ENCODE measurements around the gene PLCB1. TPM values are rescaled to one million over a fixed set of nuclear protein-coding genes. Genes with fewer than 3 reads are reported as not detected.

The PLCB1 gene
- total RNA-seq, 1 experiment from 2014 or later = 4.4 TPM

DNA sequence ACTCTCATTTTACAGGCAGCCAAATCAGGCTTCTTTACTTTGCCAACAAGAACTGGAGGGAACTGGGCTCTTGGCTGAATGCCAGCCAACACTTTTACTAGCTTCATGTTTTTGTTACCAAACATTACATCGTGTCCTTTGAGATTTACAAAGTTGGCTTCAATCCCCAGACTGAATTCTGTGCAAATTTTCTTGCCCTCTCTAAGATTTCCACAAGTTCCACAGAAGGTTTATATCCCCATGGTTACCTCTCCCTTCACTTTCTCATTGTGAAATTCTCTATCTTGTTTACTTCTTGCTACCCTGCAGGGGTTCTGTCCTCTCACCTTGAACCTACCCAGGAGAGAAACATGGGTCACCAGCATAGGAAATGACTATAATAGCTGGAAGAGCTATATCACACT lies 37.6 kb upstream of the PLCB1 start:
- peak overlapping the region; percentile 49 for H3K27ac ChIP-seq (ENCODE audit: low read length)

DNA sequence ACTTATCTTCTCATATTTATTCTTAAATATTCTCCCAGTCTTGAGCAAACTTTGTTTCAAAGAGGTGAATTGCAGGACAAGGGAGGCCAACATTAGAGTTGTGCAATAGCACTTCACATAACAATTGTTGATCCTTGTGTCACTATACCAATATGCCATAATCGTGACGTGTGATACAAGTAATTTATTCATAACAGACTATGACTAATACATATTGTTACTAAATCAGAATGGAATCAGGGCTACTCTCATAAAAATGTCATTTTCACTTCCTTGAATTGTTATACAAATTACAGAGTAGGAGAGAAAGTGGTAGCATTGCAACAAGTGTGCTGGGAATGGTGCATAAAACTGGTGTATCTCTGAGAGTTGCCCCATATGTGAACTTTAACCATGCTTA lies 37.2 kb upstream of the PLCB1 start:
- no TSS peak for BruUV-seq (replicated peaks)
- Histone ChIP-seq H3K9me3 (ENCODE audit: low read length) (no peaks in the 10 kb centered on the region), H3K4me1 (ENCODE audit: insufficient read depth, low read length) (peaks cover 12% of the 10 kb centered on the region; the same call in 1 of the 2 replicates), H3K9me2 (replicated peaks; ENCODE audit: low read length) (no peaks in the 10 kb centered on the region), H2AFZ (ENCODE audit: low read length) (no peak overlapping the region), H3K27me3 (ENCODE audit: low read length) (peaks cover 21% of the 10 kb centered on the region; the same call in 1 of the 2 replicates), H4K20me1 (ENCODE audit: low read length) (no peaks in the 10 kb centered on the region), H3K79me2 (ENCODE audit: low read length) (no peaks in the 10 kb centered on the region), H3K4me2 (ENCODE audit: low read length) (no peak overlapping the region), H3K9ac (ENCODE audit: low read length) (no peak overlapping the region), H3K36me3 (ENCODE audit: low read depth, low read length) (no peaks in the 10 kb centered on the region), H3K4me3 (ENCODE audit: low read length) (no peak overlapping the region), H3K27ac (ENCODE audit: low read length) (peak overlapping the region; percentile 54), H3F3A (ENCODE audit: low read length, unreplicated experiment) (no peaks in the 10 kb centered on the region)
- no peak for TF ChIP-seq EZH2phosphoT487 (IDR thresholded peaks at IDR 0.05; ENCODE audit: borderline replicate concordance, low read length)
- TF ChIP-seq, protein P1, sequence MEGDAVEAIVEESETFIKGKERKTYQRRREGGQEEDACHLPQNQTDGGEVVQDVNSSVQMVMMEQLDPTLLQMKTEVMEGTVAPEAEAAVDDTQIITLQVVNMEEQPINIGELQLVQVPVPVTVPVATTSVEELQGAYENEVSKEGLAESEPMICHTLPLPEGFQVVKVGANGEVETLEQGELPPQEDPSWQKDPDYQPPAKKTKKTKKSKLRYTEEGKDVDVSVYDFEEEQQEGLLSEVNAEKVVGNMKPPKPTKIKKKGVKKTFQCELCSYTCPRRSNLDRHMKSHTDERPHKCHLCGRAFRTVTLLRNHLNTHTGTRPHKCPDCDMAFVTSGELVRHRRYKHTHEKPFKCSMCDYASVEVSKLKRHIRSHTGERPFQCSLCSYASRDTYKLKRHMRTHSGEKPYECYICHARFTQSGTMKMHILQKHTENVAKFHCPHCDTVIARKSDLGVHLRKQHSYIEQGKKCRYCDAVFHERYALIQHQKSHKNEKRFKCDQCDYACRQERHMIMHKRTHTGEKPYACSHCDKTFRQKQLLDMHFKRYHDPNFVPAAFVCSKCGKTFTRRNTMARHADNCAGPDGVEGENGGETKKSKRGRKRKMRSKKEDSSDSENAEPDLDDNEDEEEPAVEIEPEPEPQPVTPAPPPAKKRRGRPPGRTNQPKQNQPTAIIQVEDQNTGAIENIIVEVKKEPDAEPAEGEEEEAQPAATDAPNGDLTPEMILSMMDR (conservative IDR thresholded peaks at IDR 0.05; ENCODE audit: low read depth, low read length) = no peak
- TF ChIP-seq EZH2 (IDR thresholded peaks at IDR 0.05; ENCODE audit: low read length, unreplicated experiment) = no peak
- CTCF ChIA-PET = no interaction called here
- POLR2A ChIA-PET (ENCODE audit: unreplicated experiment) = no interaction called here
- ATAC-seq (peak; percentile 59), DNase-seq (peak; percentile 70)
- intact Hi-C loops (cut with micrococcal nuclease) = no loop called here

More for the DNA sequence above, 37.6 kb upstream of the PLCB1 start:
- H3K36me3 ChIP-seq (ENCODE audit: low read depth, low read length) = no peaks in the 10 kb centered on the region
- CTCF ChIA-PET = no interaction called here
- peaks cover 25% of the 10 kb centered on the region; the same call in 1 of the 2 replicates for H3K27me3 ChIP-seq (ENCODE audit: low read length)
- H4K20me1 ChIP-seq (ENCODE audit: low read length) = no peaks in the 10 kb centered on the region
- peak; percentile 46 for DNase-seq
- POLR2A ChIA-PET (ENCODE audit: unreplicated experiment) = interaction anchor here (0.6 kb wide), 1 partner anchor 945 kb away, joined by 4 read pairs; no protein-coding TSS in a partner anchor
- no peak overlapping the region for H2AFZ ChIP-seq (ENCODE audit: low read length)
- intact Hi-C loops (cut with micrococcal nuclease) = no loop called here
- no peaks in the 10 kb centered on the region for H3K9me3 ChIP-seq (ENCODE audit: low read length)
- H3K79me2 ChIP-seq (ENCODE audit: low read length) = no peaks in the 10 kb centered on the region
- no TSS peak for BruUV-seq (replicated peaks)
- H3K4me3 ChIP-seq (ENCODE audit: low read length) = no peak overlapping the region
- TF ChIP-seq, protein P1 (conservative IDR thresholded peaks at IDR 0.05; ENCODE audit: low read depth, low read length) = no peak
- TF ChIP-seq EZH2phosphoT487 (IDR thresholded peaks at IDR 0.05; ENCODE audit: borderline replicate concordance, low read length) (no peak), EZH2 (IDR thresholded peaks at IDR 0.05; ENCODE audit: low read length, unreplicated experiment) (no peak)
- H3F3A ChIP-seq (ENCODE audit: low read length, unreplicated experiment) = no peaks in the 10 kb centered on the region
- 0 out of 2 replicates have a peak, but pooled peaks have one; percentile 15 for ATAC-seq
- H3K9me2 ChIP-seq (replicated peaks; ENCODE audit: low read length) = no peaks in the 10 kb centered on the region
- no peak overlapping the region for H3K4me2 ChIP-seq (ENCODE audit: low read length)
- peaks cover 12% of the 10 kb centered on the region; the same call in 1 of the 2 replicates for H3K4me1 ChIP-seq (ENCODE audit: insufficient read depth, low read length)
- H3K9ac ChIP-seq (ENCODE audit: low read length) = no peak overlapping the region

All from PC-3 (cell line).